Heart right ventricle (tissue), 16 donors: ENCODE data around the gene PLEKHO2. TPM values are rescaled to one million over a fixed set of nuclear protein-coding genes. Genes with fewer than 3 reads are reported as not detected.

Experiments used
- ATAC-seq, 8 donors: fragments of 200-7000 bp; cut with Tn5 transposase; one replicate each; pipeline ENCODE4 v1.9.1; 2020; ENCODE audit warnings: mild to moderate bottlenecking in 8 of 8, moderate library complexity in 8 of 8, moderate number of reproducible peaks in 1 of 8
- DNase-seq, 2 donors: peaks; one replicate each; pipeline ENCODE4 v3.0.0-alpha.2; 2020
- H3K27ac ChIP-seq, 10 donors: fragments of 200-600 bp; sonication (generic) in 2 of 10; one replicate each; pipeline versions ENCODE4 v1.5.0 to v1.8.0; 2020 to 2022; ENCODE audit warnings: mild to moderate bottlenecking in 3 of 10
- H3K27me3 ChIP-seq, 7 donors: fragments of 200-600 bp; one replicate each; pipeline ENCODE4 v1.8.0; 2021 to 2022; ENCODE audit warnings: mild to moderate bottlenecking in 2 of 7
- H3K36me3 ChIP-seq, 9 donors: fragments of 200-600 bp; sonication (generic) in 1 of 9; one replicate each; pipeline versions ENCODE4 v1.5.0 to v1.8.0; 2020 to 2022; ENCODE audit warnings: mild to moderate bottlenecking in 2 of 9
- H3K4me1 ChIP-seq, 9 donors: fragments of 200-600 bp; sonication (generic) in 1 of 9; one replicate each; pipeline versions ENCODE4 v1.5.0 to v1.8.0; 2020 to 2022; ENCODE audit warnings: mild to moderate bottlenecking in 4 of 9
- H3K4me3 ChIP-seq, 10 donors: fragments of 200-600 bp; sonication (generic) in 2 of 10; one replicate each; pipeline versions ENCODE4 v1.5.0 to v1.8.0; 2020 to 2022; ENCODE audit warnings: mild to moderate bottlenecking in 7 of 10, moderate library complexity in 2 of 10
- H3K9me3 ChIP-seq, 11 donors: fragments of 200-600 bp in 10 of 11; sonication (generic) in 2 of 11; one replicate each; pipeline versions ENCODE4 v1.5.0 to v1.8.0; 2013 to 2022; ENCODE audit warnings: mild to moderate bottlenecking in 2 of 11, control low read depth in 1 of 11, moderate library complexity in 1 of 11
- WGBS, 2 donors: extraction: QIAGEN DNeasy Blood & Tissue Kit; methylation state at CpG; one replicate each; pipeline ENCODE4 v1.1.7; 2013; ENCODE audit warnings: inconsistent platforms in 1 of 2; 5-methylcytosine and 5-hydroxymethylcytosine counted together
- intact Hi-C, 10 donors: fragments of 100-400 bp; cut with DNase I; formaldehyde crosslinking; loops; one replicate each; pipeline versions ENCODE4 v1.11.1 to v1.14.2; 2022
- polyA plus RNA-seq, 2 donors: library from polyadenylated mRNA; stranded (reverse); fragments of 200-250 nt; gene quantifications; one replicate each; pipeline ENCODE4 v1.2.3, GENCODE V29; 2013
- total RNA-seq, 10 donors: library from RNA; stranded (reverse); fragmentation: NEBNext Ultra II Directional in 3 of 10; extraction: Animal tissue kit (Norgen Biotek cat#: 25700) in 3 of 10; gene quantifications; one replicate each; pipeline versions ENCODE4 v1.2.1 to v1.2.4, GENCODE V29; 2021 to 2023
- TF ChIP-seq, protein P1 (sequence below), 9 donors: fragments of 200-600 bp; sonication (generic) in 2 of 9; IDR thresholded peaks; one replicate each; pipeline versions ENCODE4 v1.5.0 to v1.8.0; 2021 to 2022; ENCODE audit warnings: antibody characterized with exemption in 9 of 9, mild to moderate bottlenecking in 5 of 9, moderate library complexity in 1 of 9
- donor health status: Arrhythmogenic right ventricular cardiomyopathy.
- donor health status: ischemic (EF 13 %, LVEDD 7.1; RV severe dilation, severe dysfunction).
- donor health status: healthy with polysubstance abuse.
- donor health status: DM: no; HTN: yes; CAD: no.
- donor health status: DM: no; HTN: no; CAD: no.
- donor health status: ischemic (EF 25% LVEDD 6.9; RV normal size, moderate dysfunction).
- donor health status: ischemic (EF 25% LVEDD 5.7; RV mildly dilated, moderate dysfunction).
- donor health status: healthy.
- donor health status: DM: yes; HTN: yes; CAD: no.
- donor health status: Ischemic cardiomyopathy.
- donor health status: ischemic (EF 35%, LVEDD 5.7; RV mildly dilated, moderate dysfunction).
- donor health status: nonischemic (EF 11% LVEDD 7.7; RV severe dilation, severe dysfunction).
- donor health status: DM: yes; HTN: yes; CAD: no.
- donor health status: PGD.
- donor health status: ischemic (EF 29% LVEDD 5.4; RV normal size, mild dysfunction).
- donor health status: nonischemic (EF 23%, LVEDD 6.1; RV moderate dilation, normal function).

The PLEKHO2 gene
- total and polyA plus RNA-seq, 12 donors = 5.9 to 24.2 (median 9.7) TPM

DNA sequence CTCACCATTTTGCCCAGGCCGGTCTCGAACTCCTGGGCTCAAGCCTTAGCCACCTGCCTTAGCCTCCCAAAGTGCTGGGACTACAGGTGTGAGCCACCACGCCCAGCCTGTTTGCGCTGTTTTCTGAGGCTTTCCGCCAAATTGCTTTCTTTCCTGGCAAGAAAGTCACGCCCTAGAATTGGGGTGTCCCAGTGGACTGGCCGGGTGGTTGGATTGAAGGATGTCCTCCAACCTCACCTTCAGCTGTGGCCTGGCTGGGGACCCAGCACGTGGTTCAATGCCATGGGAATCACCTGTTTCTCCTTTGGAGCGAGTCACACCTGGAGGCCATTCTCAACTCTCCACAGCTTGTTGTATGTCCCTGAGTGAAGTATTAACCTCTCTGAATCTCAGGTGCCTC is 64.2 kb downstream of the PLEKHO2 start:
- intact Hi-C loops = loop anchor here (1.0 to 10.0 kb wide), 9 partner anchors 61 to 219 kb away; partner anchors contain the start of gene PLEKHO2 (in 2 of the 10)
- ATAC-seq (no peak), DNase-seq (no peak)
- H3K4me1 ChIP-seq = peaks cover 0 to 47% (median 7%) of the 10 kb centered on the region in 9 donors
- WGBS, 2 donors = 83 to 96% methylated on average over 8 to 9 of the region's 9 CpGs
- H3K27ac ChIP-seq = no peak overlapping the region
- TF ChIP-seq, protein P1, sequence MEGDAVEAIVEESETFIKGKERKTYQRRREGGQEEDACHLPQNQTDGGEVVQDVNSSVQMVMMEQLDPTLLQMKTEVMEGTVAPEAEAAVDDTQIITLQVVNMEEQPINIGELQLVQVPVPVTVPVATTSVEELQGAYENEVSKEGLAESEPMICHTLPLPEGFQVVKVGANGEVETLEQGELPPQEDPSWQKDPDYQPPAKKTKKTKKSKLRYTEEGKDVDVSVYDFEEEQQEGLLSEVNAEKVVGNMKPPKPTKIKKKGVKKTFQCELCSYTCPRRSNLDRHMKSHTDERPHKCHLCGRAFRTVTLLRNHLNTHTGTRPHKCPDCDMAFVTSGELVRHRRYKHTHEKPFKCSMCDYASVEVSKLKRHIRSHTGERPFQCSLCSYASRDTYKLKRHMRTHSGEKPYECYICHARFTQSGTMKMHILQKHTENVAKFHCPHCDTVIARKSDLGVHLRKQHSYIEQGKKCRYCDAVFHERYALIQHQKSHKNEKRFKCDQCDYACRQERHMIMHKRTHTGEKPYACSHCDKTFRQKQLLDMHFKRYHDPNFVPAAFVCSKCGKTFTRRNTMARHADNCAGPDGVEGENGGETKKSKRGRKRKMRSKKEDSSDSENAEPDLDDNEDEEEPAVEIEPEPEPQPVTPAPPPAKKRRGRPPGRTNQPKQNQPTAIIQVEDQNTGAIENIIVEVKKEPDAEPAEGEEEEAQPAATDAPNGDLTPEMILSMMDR (IDR thresholded peaks at IDR 0.05) = no peak
- peaks cover 0 to 10% (median 0%) of the 10 kb centered on the region in 7 donors for H3K27me3 ChIP-seq
- H3K9me3 ChIP-seq = peaks cover 0 to 13% (median 8%) of the 10 kb centered on the region in 11 donors
- H3K36me3 ChIP-seq = no peaks in the 10 kb centered on the region
- H3K4me3 ChIP-seq = peak overlapping the region in 1 of 10 donors; percentile 46

DNA sequence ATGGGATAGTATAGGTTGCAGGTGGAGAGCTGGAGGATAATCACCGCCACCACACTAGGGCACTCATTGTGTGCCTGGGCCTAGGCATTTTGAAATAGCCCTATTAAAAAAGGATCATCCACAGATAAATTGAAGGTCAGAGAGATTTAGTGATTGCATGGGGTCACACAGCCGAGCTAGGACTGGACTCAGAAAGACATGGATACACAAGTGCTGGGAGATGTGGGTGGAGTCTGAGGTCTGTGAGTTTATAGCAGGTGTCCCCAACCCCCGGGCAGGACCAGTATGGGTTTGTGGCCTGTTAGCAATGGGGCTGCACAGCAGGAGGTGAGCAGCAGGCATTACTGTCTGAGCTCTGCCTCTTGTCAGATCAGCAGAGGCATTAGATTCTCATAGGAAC is 64.7 kb downstream of the PLEKHO2 start:
- Histone ChIP-seq H3K4me3 (no peak overlapping the region), H3K9me3 (peaks cover 0 to 8% (median 3%) of the 10 kb centered on the region in 11 donors), H3K4me1 (peaks cover 0 to 51% (median 11%) of the 10 kb centered on the region in 9 donors), H3K27me3 (peaks cover 0 to 14% (median 0%) of the 10 kb centered on the region in 7 donors), H3K27ac (no peak overlapping the region), H3K36me3 (no peaks in the 10 kb centered on the region)
- WGBS, 2 donors = 97 to 100% methylated on average over 3 of the region's 3 CpGs
- DNase-seq (no peak), ATAC-seq (no peak)
- TF ChIP-seq, protein P1 (IDR thresholded peaks at IDR 0.05) = no peak
- intact Hi-C loops = loop anchor here in 9 of 10 donors (5.0 to 10.0 kb wide), 7 partner anchors 62 to 219 kb away; partner anchors contain the start of gene PLEKHO2 (in 2 of the 9)

DNA sequence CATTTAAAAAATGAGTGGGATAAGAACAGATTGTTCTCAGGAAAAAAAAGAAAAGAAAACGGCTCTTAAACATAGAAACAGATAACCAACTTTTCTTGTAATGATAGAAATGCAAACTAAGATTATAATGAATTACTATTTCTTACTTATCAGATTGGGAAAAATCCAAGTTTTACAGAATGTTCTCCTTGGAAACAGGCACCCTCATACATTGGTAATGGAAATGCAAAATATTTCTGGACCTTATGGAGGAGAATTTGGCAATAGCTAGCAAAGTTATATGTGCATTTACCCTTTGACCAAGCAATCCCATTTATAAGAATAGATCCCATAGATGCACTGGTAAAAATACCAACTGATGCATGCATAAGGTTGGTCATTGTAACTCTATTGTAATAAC is 66.3 kb downstream of the PLEKHO2 start:
- Histone ChIP-seq H3K9me3 (no peaks in the 10 kb centered on the region), H3K27me3 (peaks cover 0 to 20% (median 0%) of the 10 kb centered on the region in 7 donors), H3K27ac (no peak overlapping the region), H3K36me3 (no peaks in the 10 kb centered on the region), H3K4me1 (peaks cover 0 to 44% (median 21%) of the 10 kb centered on the region in 9 donors), H3K4me3 (no peak overlapping the region)
- intact Hi-C loops = loop anchor here in 9 of 10 donors (5.0 to 10.0 kb wide), 7 partner anchors 63 to 221 kb away; partner anchors contain the start of gene PLEKHO2 (in 2 of the 9)
- WGBS, 2 donors = 67 to 82% methylated on average over 1 of the region's 1 CpG
- TF ChIP-seq, protein P1 (IDR thresholded peaks at IDR 0.05) = no peak
- DNase-seq = no peak
- ATAC-seq = no peak

DNA sequence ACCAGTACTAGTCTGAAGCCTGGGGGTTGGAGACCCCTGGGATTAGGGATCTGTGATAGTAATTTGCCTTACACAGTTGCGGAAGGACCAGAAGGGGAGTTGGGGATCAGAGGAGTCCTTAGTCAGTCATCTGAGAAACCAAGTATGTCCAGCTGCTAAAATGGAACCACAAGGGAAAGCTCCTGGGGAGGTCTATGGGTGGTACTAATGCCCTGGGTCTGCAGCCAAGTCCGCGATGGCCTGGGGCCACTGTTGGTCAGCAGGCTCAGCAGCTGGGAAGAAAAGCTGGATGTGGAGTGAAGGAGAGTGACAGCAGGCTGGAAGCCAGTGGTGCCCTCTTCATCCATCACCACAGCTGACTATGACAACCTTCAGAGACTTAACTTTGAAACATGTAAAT is 67.8 kb downstream of the PLEKHO2 start:
- H3K4me1 ChIP-seq = peaks cover 0 to 30% (median 21%) of the 10 kb centered on the region in 9 donors
- DNase-seq (no peak), ATAC-seq (no peak)
- no peak overlapping the region for H3K27ac ChIP-seq
- no peaks in the 10 kb centered on the region for H3K36me3 ChIP-seq
- intact Hi-C loops = loop anchor here in 9 of 10 donors (5.0 to 10.0 kb wide), 7 partner anchors 65 to 222 kb away; partner anchors contain the start of gene PLEKHO2 (in 2 of the 9)
- peaks cover 0 to 20% (median 0%) of the 10 kb centered on the region in 7 donors for H3K27me3 ChIP-seq
- TF ChIP-seq, protein P1 (IDR thresholded peaks at IDR 0.05) = no peak
- H3K4me3 ChIP-seq = no peak overlapping the region
- WGBS, 2 donors = 83 to 87% methylated on average over 3 of the region's 3 CpGs
- no peaks in the 10 kb centered on the region for H3K9me3 ChIP-seq
